ENCODE measurements around the gene CSNK1G1.
"Not testable (repeated sequence)": the region's sequence is repeated elsewhere in the genome, so short reads cannot be mapped to it uniquely, and the experiment has no call there.

Gene CSNK1G1

DNA sequence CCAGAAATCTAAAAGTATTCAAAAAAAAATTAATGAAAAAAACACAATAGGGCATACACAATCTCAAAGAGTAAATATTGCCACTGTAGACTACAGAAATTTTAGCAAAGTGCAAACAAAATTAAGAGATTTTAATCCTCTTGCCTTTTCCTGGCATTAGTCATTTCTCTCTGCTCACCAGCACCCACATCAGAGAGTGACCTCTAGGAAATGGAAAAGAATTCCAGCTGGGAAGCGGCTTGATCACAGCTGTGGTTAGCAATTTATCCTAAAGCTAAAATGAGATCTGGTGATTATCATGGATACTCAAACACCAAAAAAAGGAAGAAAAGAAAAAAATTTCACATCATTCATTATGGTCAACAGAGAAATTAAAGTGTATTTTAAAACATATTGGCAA lies 7.5 kb downstream of the CSNK1G1 start:
- no peak for DNase-seq

DNA sequence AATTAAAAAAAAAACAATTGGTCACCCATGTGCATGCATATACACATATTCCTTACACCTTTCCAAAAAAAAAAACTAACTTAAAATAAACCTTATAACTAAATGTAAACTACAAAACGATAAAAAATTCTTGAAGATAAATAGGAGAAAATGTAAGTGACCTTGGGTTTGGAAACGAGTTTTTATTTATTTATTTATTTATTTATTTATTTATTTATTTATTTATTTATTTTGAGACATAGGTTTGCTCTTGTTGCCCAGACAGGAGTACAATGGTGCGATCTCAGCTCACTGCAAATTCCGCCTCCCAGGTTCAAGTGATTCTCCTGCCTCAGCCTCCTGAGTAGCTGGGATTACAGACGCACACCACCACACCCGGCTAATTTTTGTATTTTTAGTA lies 9.7 kb downstream of the CSNK1G1 start:
- DNase-seq, result not testable (repeated sequence)

- DNase-seq, result no peak
These were observed 11.2 kb downstream of the CSNK1G1 start for GRCh38 chr15:64344651-64345294.

DNA sequence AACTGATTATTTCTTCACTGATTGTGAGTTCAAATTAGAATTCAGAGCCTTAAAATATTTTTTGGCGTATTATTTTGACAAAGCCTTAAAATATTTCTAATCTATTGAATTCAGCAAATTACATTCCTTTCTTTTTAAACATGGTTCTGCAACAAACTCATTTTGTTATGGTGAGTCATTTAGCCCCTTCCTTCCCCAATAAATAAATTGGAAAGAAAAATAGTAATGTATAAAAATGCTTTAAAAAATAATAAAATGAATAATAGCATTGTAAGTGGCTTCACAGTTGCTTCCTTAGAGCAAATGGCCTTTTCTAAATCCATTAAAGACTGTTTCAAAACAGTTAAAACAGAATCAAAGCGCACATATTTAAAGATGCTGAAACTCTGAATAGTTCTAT lies 12.1 kb downstream of the CSNK1G1 start:
- no peak for DNase-seq

DNA sequence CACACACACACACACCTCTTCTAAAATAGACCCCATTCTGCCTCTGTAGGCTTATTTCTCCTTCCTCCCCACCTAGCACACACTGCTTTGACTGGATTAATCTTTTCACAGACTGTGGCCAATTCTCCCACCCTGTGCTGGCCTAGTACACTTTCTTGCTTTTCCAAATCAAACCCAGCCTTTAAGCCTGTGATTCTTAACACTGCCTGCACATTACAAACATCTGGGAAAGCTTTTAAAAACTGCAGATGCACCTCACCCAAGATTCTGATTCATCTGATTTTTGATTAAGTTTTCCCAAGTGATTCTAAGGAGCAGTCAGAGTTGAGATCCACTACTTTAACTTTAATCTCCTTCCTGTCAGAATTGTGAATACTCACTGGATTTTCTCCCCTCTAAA lies 12.8 kb downstream of the CSNK1G1 start:
- DNase-seq, result no peak

- DNase-seq, result no peak
These were observed 14.0 kb downstream of the CSNK1G1 start for GRCh38 chr15:64341961-64342360.

DNA sequence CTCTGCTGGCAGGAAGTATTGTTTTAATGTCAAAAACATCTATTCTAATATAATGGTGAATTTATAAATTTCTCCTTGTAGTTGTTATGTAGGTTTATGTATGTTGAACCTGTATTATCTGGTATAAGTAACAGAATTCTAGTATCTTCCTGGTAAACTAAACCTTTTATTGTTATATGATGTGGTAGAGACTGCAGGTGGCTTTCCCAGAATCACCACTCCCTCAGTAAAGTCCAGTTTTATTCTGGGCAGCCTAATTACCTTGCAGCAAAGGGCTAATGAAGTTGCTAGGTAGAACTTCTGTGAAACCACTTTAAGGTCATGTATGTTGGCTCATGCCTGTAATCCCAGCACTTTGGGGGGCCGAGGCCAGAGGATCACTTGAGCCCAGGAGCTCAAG lies 15.6 kb downstream of the CSNK1G1 start:
- DNase-seq, result no peak

GRCh38 chr15:64337761-64338160 lies 18.2 kb downstream of the CSNK1G1 start:
- no peak for DNase-seq

DNA sequence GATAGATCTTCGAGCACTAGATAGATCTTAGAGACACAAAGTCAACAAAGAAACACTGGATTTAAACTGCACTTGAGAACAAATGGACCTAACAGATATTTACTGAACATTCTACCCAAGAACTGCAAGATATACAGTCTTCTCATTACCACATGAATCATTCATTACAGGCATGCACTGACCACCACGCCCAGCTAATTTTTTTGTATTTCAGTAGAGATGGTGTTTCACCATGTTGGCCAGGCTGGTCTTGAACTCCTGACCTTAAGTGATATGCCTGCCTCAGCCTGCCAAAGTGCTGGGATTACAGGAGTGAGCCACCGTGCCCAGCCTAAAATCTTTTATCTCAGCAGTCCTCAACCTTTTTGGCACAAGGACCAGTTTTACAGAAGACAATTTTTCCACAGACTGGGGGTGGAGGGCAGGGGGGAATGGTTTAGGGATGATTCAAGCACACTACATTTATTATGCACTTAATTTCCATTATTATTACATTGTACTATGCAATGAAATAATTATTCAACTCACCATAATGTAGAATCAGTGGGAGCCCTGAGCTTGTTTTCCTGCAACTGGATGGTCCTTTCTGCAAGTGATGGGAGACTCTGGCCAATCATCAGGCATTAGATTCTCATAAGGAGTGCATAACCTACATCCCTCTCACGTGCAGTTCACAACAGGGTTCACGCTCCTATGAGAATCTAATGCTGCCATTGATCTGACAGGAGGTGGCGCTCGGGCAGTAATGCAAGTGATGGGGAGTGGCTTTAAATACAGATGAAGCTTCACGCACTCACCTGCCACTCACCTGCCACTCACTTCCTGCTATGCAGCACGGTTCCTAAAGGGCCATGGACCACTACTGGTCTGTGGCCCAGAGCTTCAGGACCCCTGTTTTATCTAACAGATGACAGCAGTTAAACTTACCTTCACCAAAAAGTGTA lies 21.7 kb downstream of the CSNK1G1 start:
- DNase-seq, result no peak

- no peak for DNase-seq
These were observed 22.5 kb downstream of the CSNK1G1 start for GRCh38 chr15:64333516-64333915.

DNA sequence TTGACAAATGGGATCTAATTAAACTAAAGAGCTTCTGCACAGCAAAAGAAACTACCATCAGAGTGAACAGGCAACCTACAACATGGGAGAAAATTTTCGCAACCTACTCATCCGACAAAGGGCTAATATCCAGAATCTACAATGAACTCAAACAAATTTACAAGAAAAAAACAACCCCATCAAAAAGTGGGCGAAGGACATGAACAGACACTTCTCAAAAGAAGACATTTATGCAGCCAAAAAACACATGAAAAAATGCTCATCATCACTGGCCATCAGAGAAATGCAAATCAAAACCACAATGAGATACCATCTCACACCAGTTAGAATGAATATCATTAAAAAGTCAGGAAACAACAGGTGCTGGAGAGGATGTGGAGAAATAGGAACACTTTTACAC lies 24.3 kb downstream of the CSNK1G1 start:
- DNase-seq, result not testable (repeated sequence)

DNA sequence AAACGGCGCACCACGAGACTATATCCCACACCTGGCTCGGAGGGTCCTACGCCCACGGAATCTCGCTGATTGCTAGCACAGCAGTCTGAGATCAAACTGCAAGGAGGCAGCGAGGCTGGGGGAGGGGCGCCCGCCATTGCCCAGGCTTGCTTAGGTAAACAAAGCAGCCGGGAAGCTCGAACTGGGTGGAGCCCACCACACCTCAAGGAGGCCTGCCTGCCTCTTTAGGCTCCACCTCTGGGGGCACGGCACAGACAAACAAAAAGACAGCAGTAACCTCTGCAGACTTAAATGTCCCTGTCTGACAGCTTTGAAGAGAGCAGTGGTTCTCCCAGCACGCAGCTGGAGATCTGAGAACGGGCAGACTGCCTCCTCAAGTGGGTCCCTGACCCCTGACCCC lies 29.0 kb downstream of the CSNK1G1 start:
- DNase-seq, result not testable (repeated sequence)

DNA sequence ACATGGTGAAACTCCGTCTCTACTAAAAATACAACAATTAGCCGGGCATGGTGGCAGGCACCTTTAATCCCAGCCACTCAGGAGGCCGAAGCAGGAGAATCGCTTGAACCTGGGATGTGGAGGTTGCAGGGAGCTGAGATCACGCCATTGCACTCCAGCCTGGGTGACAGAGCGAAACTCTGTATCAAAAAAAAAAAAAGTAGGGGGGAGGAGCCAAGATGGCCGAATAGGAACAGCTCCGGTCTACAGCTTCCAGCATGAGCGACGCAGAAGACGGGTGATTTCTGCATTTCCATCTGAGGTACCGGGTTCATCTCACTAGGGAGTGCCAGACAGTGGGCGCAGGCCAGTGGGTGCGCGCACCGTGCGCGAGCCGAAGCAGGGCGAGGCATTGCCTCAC lies 29.5 kb downstream of the CSNK1G1 start:
- DNase-seq, result not testable (repeated sequence)

- no peak for DNase-seq
These were observed 31.7 kb downstream of the CSNK1G1 start for GRCh38 chr15:64324165-64324877.

DNA sequence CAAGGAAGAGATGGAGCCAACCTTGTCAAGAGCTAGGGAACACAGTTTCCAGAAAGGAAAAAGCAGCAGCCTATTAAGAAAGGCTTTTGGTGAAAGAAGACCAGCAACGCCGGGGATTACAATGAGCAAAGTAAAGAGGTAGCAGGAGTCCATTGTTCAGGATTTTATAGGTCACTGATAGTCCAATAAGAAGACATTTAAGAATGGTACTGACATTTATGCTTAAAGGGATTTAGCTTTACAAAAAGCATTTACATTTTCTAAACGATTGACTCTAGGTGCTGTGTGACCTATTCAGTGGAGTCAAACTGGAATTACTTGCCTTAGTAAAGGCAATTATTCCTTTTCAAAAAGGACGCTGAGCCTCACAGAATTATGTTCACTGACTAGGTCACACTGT lies 40.8 kb downstream of the CSNK1G1 start:
- no peak for DNase-seq

DNA sequence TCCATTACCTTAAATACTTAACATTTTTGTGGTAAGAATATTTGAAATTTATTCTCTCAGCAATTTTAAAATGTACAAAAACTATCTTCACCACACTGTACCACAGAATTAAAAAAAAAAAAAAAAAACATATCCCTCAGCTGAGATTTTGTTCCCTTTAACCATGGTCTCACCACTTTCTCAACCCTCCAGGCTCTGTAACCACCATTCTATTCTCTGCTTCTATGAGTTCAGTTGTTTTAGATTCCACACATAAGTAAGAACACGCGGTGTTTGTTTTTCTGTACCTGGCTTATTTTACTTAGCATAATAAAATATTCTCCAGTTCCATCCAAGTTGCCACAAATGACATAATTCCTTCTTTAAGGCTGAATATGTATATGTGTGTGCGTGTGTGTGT lies 41.5 kb downstream of the CSNK1G1 start:
- DNase-seq, result no peak

DNA sequence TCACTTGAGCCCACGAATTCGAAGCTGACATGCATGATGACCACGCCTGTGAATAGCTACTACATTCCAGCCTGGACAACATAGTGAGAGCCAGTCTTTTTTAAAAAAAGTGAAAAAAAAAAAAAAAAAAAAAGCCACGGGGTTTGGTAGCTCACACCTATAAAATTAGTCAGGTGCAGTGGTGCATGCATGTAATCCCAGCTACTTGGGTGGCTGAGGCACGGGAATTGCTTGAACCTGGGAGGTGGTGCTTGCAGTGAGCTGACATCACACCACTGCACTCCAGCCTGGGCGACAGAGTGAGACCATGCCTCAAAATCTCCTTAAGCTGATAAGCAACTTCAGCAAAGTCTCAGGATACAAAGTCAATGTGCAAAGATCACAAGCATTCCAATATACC lies 44.4 kb downstream of the CSNK1G1 start:
- DNase-seq, result no peak

GRCh38 chr15:64310036-64310435 lies 45.9 kb downstream of the CSNK1G1 start:
- DNase-seq, result no peak

DNA sequence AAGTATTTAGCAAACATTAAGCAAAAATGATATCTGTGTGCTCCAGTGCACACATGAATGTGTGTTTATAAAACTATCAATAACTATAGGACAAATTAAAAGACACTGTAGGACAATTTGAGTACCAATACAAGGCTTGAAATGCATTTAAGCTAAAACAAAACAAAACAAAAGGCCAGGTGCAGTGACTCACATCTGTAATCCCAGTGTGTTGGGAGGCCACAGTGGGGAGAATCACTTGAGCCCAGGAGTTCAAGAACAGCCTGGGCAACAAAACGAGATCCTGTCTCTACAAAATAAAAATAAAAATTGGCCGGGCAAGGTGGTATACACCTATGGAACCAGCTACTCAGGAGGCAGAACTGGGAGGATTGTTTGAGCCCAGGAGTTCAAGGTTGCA lies 50.7 kb downstream of the CSNK1G1 start:
- no peak for DNase-seq

- DNase-seq, result no peak
These were observed 66.4 kb downstream of the CSNK1G1 start for GRCh38 chr15:64289550-64289949.

DNA sequence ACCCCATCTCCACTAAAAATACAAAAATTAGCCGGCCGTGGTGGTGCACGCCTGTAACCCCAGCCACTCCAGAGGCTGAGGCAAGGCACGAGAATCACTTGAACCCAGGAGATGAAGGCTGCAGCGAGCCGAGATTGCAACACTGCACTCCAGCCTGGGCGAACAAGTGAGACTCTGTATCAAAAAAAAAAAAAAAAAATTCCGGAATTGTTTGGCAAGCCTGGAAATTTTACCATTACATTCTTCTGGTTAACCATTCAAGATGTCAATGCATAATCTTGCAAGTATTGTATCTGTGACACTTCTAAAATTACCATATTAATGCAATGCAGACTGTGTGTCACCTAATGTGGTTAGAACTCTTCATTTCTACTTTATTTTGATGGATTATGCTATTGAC lies 67.0 kb downstream of the CSNK1G1 start:
- DNase-seq, result no peak

DNA sequence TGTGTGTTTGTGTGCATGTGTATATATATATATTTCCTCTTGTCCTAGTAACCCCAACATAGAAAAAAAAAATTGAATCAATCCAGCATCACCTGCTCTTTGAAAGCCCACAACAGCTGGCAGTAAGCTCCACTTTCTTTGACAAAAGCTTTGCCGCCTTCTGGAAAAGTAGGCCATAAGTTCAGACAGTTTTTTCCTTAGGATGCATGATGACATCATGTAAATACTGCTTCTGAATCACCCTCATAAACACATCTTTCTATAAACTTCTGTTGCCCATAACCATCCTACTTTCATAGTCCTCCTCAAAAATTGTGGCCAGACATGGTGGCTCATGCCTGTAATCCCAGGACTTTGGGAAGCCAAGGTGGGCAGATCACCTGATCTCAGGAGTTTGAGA lies 67.4 kb downstream of the CSNK1G1 start:
- no peak for DNase-seq

GRCh38 chr15:64287953-64288352 lies 68.0 kb downstream of the CSNK1G1 start:
- no peak for DNase-seq

DNA sequence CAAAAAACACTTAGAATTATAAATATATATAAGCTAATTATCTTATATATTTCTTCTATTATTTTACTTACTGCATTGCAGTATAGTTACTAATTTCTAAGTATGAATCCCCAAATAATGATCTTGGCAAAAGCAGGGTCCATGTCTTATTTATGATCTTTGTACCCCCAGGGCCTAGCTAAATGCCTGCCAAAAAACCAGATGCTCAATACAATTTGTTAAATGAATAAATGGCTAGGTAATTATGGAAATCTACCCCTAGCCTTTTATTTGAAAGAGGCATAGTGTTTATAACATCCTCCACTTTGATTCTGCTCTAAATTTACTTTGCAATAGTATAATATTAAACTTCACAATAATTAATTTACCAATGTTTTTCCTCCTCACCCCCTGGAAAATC lies 69.5 kb downstream of the CSNK1G1 start:
- no peak for DNase-seq
